SU-DHL-6 (cell line): ENCODE results near the gene TIFAB.

Experiments used
- H2AFZ ChIP-seq: fragments of 200-600 bp; sonication (generic); 2 replicates; pipeline ENCODE4 v1.6.1; 2014; ENCODE audit warnings: low read depth, mild to moderate bottlenecking, moderate library complexity, mixed read lengths, antibody characterized with exemption, low read length; ENCODE audit not compliant: severe bottlenecking
- H3F3A ChIP-seq: fragments of 200-600 bp; shearing (Covaris generic); 2 replicates; pipeline ENCODE4 v1.6.0; 2016; ENCODE audit warnings: antibody characterized with exemption, mild to moderate bottlenecking; ENCODE audit not compliant: insufficient read depth
- H3K27ac ChIP-seq: fragments of 200-600 bp; sonication (generic); 2 replicates; pipeline ENCODE4 v1.5.1; 2016; ENCODE audit warnings: low read depth, mild to moderate bottlenecking, low read length, moderate library complexity, mixed read lengths
- H3K27me3 ChIP-seq: fragments of 200-600 bp; sonication (generic), shearing (Covaris generic); 2 replicates; pipeline ENCODE4 v1.6.0; 2014; ENCODE audit warnings: mild to moderate bottlenecking, low read length
- H3K36me3 ChIP-seq: fragments of 200-600 bp; sonication (generic); 2 replicates; pipeline ENCODE4 v1.6.1; 2014; ENCODE audit warnings: mild to moderate bottlenecking, low read length, mixed read lengths
- H3K4me2 ChIP-seq: fragments of 300-600, 200-600 bp; shearing (Covaris generic), sonication (generic); 2 replicates; pipeline ENCODE4 v1.6.0; 2014; ENCODE audit warnings: low read length, low read depth, mild to moderate bottlenecking; ENCODE audit not compliant: poor library complexity, severe bottlenecking
- H3K4me3 ChIP-seq: fragments of 200-600 bp; sonication (generic); 2 replicates; pipeline ENCODE4 v1.5.1; 2014; ENCODE audit warnings: antibody characterized with exemption, low read length, mild to moderate bottlenecking, mixed read lengths; ENCODE audit not compliant: insufficient read depth, poor library complexity, severe bottlenecking
- H3K79me2 ChIP-seq: fragments of 200-600 bp; sonication (generic); 2 replicates; pipeline ENCODE4 v1.6.1; 2014; ENCODE audit warnings: mild to moderate bottlenecking, low read length, moderate library complexity; ENCODE audit not compliant: insufficient read depth
- H3K9ac ChIP-seq: fragments of 200-600 bp; sonication (generic); 2 replicates; pipeline ENCODE4 v1.7.0; 2014; ENCODE audit warnings: mild to moderate bottlenecking, low read length
- H3K9me2 ChIP-seq: fragments of 200-600 bp; sonication (generic); replicated peaks from 2 replicates; pipeline ENCODE4 v1.6.1; 2014; ENCODE audit warnings: low read length; ENCODE audit not compliant: insufficient read depth
- H3K9me3 ChIP-seq: fragments of 200-600 bp; sonication (generic); 2 replicates; pipeline ENCODE4 v1.6.1; 2014; ENCODE audit warnings: low read length, mixed read lengths; ENCODE audit not compliant: insufficient read depth
- H4K20me1 ChIP-seq: fragments of 200-600 bp; sonication (generic); 2 replicates; pipeline ENCODE4 v1.6.1; 2014; ENCODE audit warnings: low read depth, mild to moderate bottlenecking, antibody characterized with exemption, low read length, moderate library complexity, mixed read lengths
- CTCF ChIP-seq: fragments of 200-600 bp; sonication (generic); IDR thresholded peaks from one replicate; pipeline ENCODE4 v1.5.1; 2017; ENCODE audit warnings: antibody characterized with exemption, mild to moderate bottlenecking, low read length, moderate library complexity; ENCODE audit not compliant: insufficient read depth, poor library complexity, severe bottlenecking
- EZH2phosphoT487 ChIP-seq: fragments of 200-600 bp; sonication (generic), shearing (Covaris generic); conservative IDR thresholded peaks from 2 replicates; pipeline ENCODE4 v1.6.1; 2018; ENCODE audit warnings: mild to moderate bottlenecking, antibody characterized with exemption, low read length, moderate library complexity, mixed read lengths

Gene TIFAB

DNA sequence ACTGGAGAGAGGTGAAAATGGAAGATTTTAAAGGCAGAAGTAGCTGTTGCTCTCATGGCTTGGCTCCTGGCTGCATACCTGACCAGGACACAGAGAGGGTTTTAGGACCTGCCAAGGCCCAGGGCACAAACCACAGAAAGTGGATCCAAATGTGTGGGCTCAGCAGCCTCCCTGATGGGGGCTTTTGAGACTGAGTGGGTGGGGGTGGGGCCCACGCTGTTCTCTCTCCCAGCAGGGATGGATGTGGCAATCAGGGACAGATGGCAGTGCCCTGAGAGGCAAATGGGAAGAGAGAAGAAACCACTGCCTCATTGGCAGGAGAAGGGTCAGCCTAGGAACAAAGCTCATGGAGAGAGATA is 34.9 kb upstream of the TIFAB start:
- TF ChIP-seq EZH2phosphoT487, result no peak
- TF ChIP-seq CTCF, result no peak
- Histone ChIP-seq H3K36me3 (no peaks in the 10 kb centered on the region), H3K27ac (no peak overlapping the region), H4K20me1 (no peaks in the 10 kb centered on the region), H3K27me3 (no peaks in the 10 kb centered on the region), H3K4me2 (no peak overlapping the region), H3K9me2 (no peaks in the 10 kb centered on the region), H3K79me2 (no peaks in the 10 kb centered on the region), H2AFZ (no peak overlapping the region), H3K4me3 (no peak overlapping the region), H3F3A (no peaks in the 10 kb centered on the region), H3K9me3 (no peaks in the 10 kb centered on the region), H3K9ac (no peak overlapping the region)

DNA sequence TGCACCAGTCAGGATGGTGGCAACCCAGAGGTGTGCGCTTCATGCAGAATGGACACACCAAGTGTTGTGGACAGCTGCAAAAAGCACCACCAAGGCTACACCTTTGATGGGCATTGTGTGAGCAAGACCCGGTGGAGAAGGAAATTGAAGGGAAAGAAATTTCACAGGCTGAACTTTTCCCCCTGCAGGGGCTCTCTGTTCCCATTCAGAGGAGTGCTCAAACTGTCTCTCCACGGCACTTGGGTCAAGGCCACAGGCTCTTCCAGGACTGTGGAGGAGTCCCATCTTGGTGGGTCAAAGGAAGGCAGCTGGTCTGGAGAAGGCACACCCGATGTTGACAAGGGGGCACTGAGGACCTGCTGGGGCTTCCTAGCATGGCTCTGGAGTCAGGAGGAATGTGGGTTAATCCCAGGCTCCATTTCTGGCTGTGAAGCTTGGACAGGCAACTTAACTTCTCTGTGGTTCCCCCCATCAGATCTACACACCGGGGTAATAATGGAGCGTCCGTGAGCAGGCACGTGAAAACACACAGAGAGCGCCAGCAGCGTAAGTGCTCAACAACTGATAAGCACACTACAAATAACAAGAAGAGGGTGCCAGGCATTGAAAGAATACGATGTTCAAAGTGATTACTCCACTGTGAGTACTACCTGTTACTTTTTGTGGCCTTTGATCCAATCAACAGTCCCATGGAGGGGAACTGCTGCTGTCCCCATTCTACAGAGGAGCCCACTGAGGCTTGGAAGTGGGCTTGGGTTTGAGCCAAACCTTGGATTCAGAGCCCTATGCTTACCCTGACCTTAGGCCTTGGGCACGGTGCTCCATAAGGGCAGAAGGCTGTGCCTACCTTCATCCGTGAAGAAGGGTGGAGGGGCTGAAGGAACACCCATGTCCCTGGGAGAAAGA is 34.2 kb upstream of the TIFAB start:
- no peak overlapping the region for H3K9ac ChIP-seq
- H2AFZ ChIP-seq, result no peak overlapping the region
- H3K4me3 ChIP-seq, result no peak overlapping the region
- no peaks in the 10 kb centered on the region for H3K9me3 ChIP-seq
- TF ChIP-seq EZH2phosphoT487, result no peak
- no peaks in the 10 kb centered on the region for H3F3A ChIP-seq
- no peaks in the 10 kb centered on the region for H3K27me3 ChIP-seq
- no peaks in the 10 kb centered on the region for H4K20me1 ChIP-seq
- no peaks in the 10 kb centered on the region for H3K79me2 ChIP-seq
- no peak overlapping the region for H3K4me2 ChIP-seq
- no peak overlapping the region for H3K27ac ChIP-seq
- no peaks in the 10 kb centered on the region for H3K9me2 ChIP-seq
- H3K36me3 ChIP-seq, result no peaks in the 10 kb centered on the region

DNA sequence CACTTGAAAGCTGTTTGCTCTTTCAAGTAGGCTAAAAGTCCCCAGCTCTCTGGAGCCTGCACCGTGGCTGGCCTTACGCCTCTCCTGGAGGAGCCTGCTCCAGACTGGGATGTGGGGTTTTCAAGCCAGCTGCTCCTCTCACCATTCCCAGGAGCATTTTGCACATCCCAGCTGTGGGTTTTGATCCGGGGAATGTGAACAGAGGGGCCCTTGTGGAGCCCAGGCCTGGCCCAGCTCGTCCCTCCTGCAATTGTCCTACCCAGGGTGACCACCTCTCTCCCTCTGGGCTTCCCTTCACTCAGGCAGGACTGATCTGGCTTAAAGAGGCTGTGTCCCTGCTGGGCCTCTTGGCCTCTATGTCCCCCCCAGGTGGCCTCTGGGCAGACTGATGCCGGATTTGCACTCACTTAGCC is 32.5 kb upstream of the TIFAB start:
- no peaks in the 10 kb centered on the region for H3F3A ChIP-seq
- no peaks in the 10 kb centered on the region for H3K27me3 ChIP-seq
- no peaks in the 10 kb centered on the region for H3K36me3 ChIP-seq
- no peaks in the 10 kb centered on the region for H3K79me2 ChIP-seq
- no peak overlapping the region for H3K9ac ChIP-seq
- H3K27ac ChIP-seq, result no peak overlapping the region
- no peak overlapping the region for H3K4me2 ChIP-seq
- H3K9me3 ChIP-seq, result no peaks in the 10 kb centered on the region
- no peaks in the 10 kb centered on the region for H3K9me2 ChIP-seq
- H4K20me1 ChIP-seq, result no peaks in the 10 kb centered on the region
- TF ChIP-seq CTCF (no peak), EZH2phosphoT487 (no peak)
- no peak overlapping the region for H2AFZ ChIP-seq
- H3K4me3 ChIP-seq, result no peak overlapping the region

- H3K27me3 ChIP-seq, result no peaks in the 10 kb centered on the region
- no peaks in the 10 kb centered on the region for H3K79me2 ChIP-seq
Observed at GRCh38 chr5:135483254-135483653, 31.1 kb upstream of the TIFAB start.

More at GRCh38 chr5:135483254-135483653, 31.1 kb upstream of the TIFAB start:
- TF ChIP-seq CTCF (no peak), EZH2phosphoT487 (no peak)
- no peaks in the 10 kb centered on the region for H3K9me3 ChIP-seq
- no peak overlapping the region for H3K27ac ChIP-seq
- H3F3A ChIP-seq, result no peaks in the 10 kb centered on the region
- no peaks in the 10 kb centered on the region for H3K36me3 ChIP-seq
- no peak overlapping the region for H3K9ac ChIP-seq
- H2AFZ ChIP-seq, result no peak overlapping the region
- H3K9me2 ChIP-seq, result no peaks in the 10 kb centered on the region
- H3K4me2 ChIP-seq, result no peak overlapping the region
- H3K4me3 ChIP-seq, result no peak overlapping the region
- no peaks in the 10 kb centered on the region for H4K20me1 ChIP-seq
